Activated naive CD8-positive, alpha-beta T cell (primary cell): Measurements from ENCODE around the gene SS18L1.

Experiments
- H3K27ac Mint-ChIP-seq: one replicate; pipeline ENCODE4 v1.8.0; 2021; ENCODE audit warnings: mixed read lengths
- H3K27me3 Mint-ChIP-seq: one replicate; pipeline ENCODE4 v1.8.0; 2021; ENCODE audit warnings: mixed read lengths
- H3K36me3 Mint-ChIP-seq: one replicate; pipeline ENCODE4 v1.8.0; 2021; ENCODE audit warnings: mixed read lengths
- H3K4me1 Mint-ChIP-seq: one replicate; pipeline ENCODE4 v1.8.0; 2021; ENCODE audit warnings: low read depth, mixed read lengths
- H3K4me3 Mint-ChIP-seq: one replicate; pipeline ENCODE4 v1.8.0; 2021; ENCODE audit warnings: mild to moderate bottlenecking, mixed read lengths
- H3K9me3 Mint-ChIP-seq: one replicate; pipeline ENCODE4 v1.8.0; 2021; ENCODE audit warnings: low read depth, mixed read lengths

SS18L1 gene

GRCh38 chr20:62208795-62209755 is 65.5 kb downstream of the SS18L1 start:
- H3K36me3 Mint-ChIP-seq, result no peaks in the 10 kb centered on the region
- no peak overlapping the region for H3K4me3 Mint-ChIP-seq
- no peak overlapping the region for H3K27ac Mint-ChIP-seq

GRCh38 chr20:62209850-62210495 is 66.4 kb downstream of the SS18L1 start:
- Mint-ChIP-seq H3K4me3 (no peak overlapping the region), H3K36me3 (no peaks in the 10 kb centered on the region), H3K27me3 (no peaks in the 10 kb centered on the region), H3K27ac (no peak overlapping the region), H3K9me3 (no peaks in the 10 kb centered on the region), H3K4me1 (no peaks in the 10 kb centered on the region)

More at GRCh38 chr20:62208795-62209755, 65.5 kb downstream of the SS18L1 start:
- no peaks in the 10 kb centered on the region for H3K27me3 Mint-ChIP-seq
- H3K4me1 Mint-ChIP-seq, result no peaks in the 10 kb centered on the region
- H3K9me3 Mint-ChIP-seq, result no peaks in the 10 kb centered on the region

- Mint-ChIP-seq H3K9me3 (no peaks in the 10 kb centered on the region), H3K4me3 (no peak overlapping the region), H3K36me3 (no peaks in the 10 kb centered on the region), H3K27ac (no peak overlapping the region), H3K4me1 (no peaks in the 10 kb centered on the region), H3K27me3 (peaks cover 3% of the 10 kb centered on the region)
These were observed 66.9 kb downstream of the SS18L1 start for GRCh38 chr20:62210496-62210855.

- Mint-ChIP-seq H3K4me1 (no peaks in the 10 kb centered on the region), H3K27me3 (peaks cover 4% of the 10 kb centered on the region), H3K9me3 (no peaks in the 10 kb centered on the region), H3K4me3 (no peak overlapping the region), H3K36me3 (no peaks in the 10 kb centered on the region), H3K27ac (no peak overlapping the region)
These were observed 67.6 kb downstream of the SS18L1 start for GRCh38 chr20:62211216-62211615.

GRCh38 chr20:62211769-62212288 is 68.3 kb downstream of the SS18L1 start:
- no peaks in the 10 kb centered on the region for H3K9me3 Mint-ChIP-seq
- peaks cover 4% of the 10 kb centered on the region for H3K27me3 Mint-ChIP-seq
- no peak overlapping the region for H3K27ac Mint-ChIP-seq
- no peaks in the 10 kb centered on the region for H3K4me1 Mint-ChIP-seq
- no peaks in the 10 kb centered on the region for H3K36me3 Mint-ChIP-seq
- H3K4me3 Mint-ChIP-seq, result no peak overlapping the region

- Mint-ChIP-seq H3K4me1 (no peaks in the 10 kb centered on the region), H3K9me3 (no peaks in the 10 kb centered on the region), H3K27me3 (peaks cover 4% of the 10 kb centered on the region), H3K4me3 (no peak overlapping the region), H3K27ac (no peak overlapping the region), H3K36me3 (no peaks in the 10 kb centered on the region)
These were observed 68.7 kb downstream of the SS18L1 start for GRCh38 chr20:62212299-62212698.

GRCh38 chr20:62214067-62214466 is 70.5 kb downstream of the SS18L1 start:
- Mint-ChIP-seq H3K4me3 (no peak overlapping the region), H3K9me3 (no peaks in the 10 kb centered on the region), H3K27me3 (peaks cover 8% of the 10 kb centered on the region), H3K4me1 (peaks cover under 1% of the 10 kb centered on the region), H3K27ac (no peak overlapping the region), H3K36me3 (no peaks in the 10 kb centered on the region)

- no peaks in the 10 kb centered on the region for H3K36me3 Mint-ChIP-seq
- no peak overlapping the region for H3K4me3 Mint-ChIP-seq
- H3K9me3 Mint-ChIP-seq, result no peaks in the 10 kb centered on the region
- peaks cover 10% of the 10 kb centered on the region for H3K27me3 Mint-ChIP-seq
- H3K4me1 Mint-ChIP-seq, result peaks cover 2% of the 10 kb centered on the region
- no peak overlapping the region for H3K27ac Mint-ChIP-seq
These were observed 71.7 kb downstream of the SS18L1 start for GRCh38 chr20:62215020-62215990.

GRCh38 chr20:62215991-62216635 is 72.5 kb downstream of the SS18L1 start:
- peaks cover 5% of the 10 kb centered on the region for H3K4me1 Mint-ChIP-seq
- H3K27ac Mint-ChIP-seq, result no peak overlapping the region
- H3K9me3 Mint-ChIP-seq, result no peaks in the 10 kb centered on the region
- no peak overlapping the region for H3K4me3 Mint-ChIP-seq
- H3K27me3 Mint-ChIP-seq, result peaks cover 11% of the 10 kb centered on the region
- H3K36me3 Mint-ChIP-seq, result no peaks in the 10 kb centered on the region

GRCh38 chr20:62216636-62217566 is 73.3 kb downstream of the SS18L1 start:
- Mint-ChIP-seq H3K36me3 (no peaks in the 10 kb centered on the region), H3K27me3 (peaks cover 12% of the 10 kb centered on the region), H3K9me3 (no peaks in the 10 kb centered on the region), H3K27ac (no peak overlapping the region), H3K4me1 (peaks cover 6% of the 10 kb centered on the region), H3K4me3 (no peak overlapping the region)

- peaks cover 17% of the 10 kb centered on the region for H3K27me3 Mint-ChIP-seq
- peaks cover 6% of the 10 kb centered on the region for H3K4me1 Mint-ChIP-seq
- H3K9me3 Mint-ChIP-seq, result no peaks in the 10 kb centered on the region
- no peak overlapping the region for H3K4me3 Mint-ChIP-seq
- no peaks in the 10 kb centered on the region for H3K36me3 Mint-ChIP-seq
- no peak overlapping the region for H3K27ac Mint-ChIP-seq
These were observed 74.6 kb downstream of the SS18L1 start for GRCh38 chr20:62217913-62218773.

- no peak overlapping the region for H3K27ac Mint-ChIP-seq
- H3K27me3 Mint-ChIP-seq, result peaks cover 19% of the 10 kb centered on the region
These were observed 75.8 kb downstream of the SS18L1 start for GRCh38 chr20:62219101-62219991.

More at GRCh38 chr20:62219101-62219991, 75.8 kb downstream of the SS18L1 start:
- Mint-ChIP-seq H3K36me3 (no peaks in the 10 kb centered on the region), H3K4me1 (peaks cover 6% of the 10 kb centered on the region), H3K4me3 (peak overlapping the region; percentile 47), H3K9me3 (no peaks in the 10 kb centered on the region)
